Neural cell (in vitro differentiated cells): ENCODE measurements around the gene SLC25A48. TPM values are rescaled to one million over a fixed set of nuclear protein-coding genes. Genes with fewer than 3 reads are reported as not detected.

Experiments
- H2AFZ ChIP-seq: fragments of 200-600, 300-800 bp; sonication (generic), shearing (Covaris generic); 2 replicates; pipeline ENCODE4 v1.6.0; 2014; ENCODE audit warnings: low read depth, mild to moderate bottlenecking, antibody characterized with exemption, low read length, moderate library complexity
- H3F3A ChIP-seq: fragments of 200-600 bp; shearing (Covaris generic); 2 replicates; pipeline ENCODE4 v1.6.1; 2016; ENCODE audit warnings: mild to moderate bottlenecking, moderate library complexity, mixed read lengths, antibody characterized with exemption, low read length; ENCODE audit not compliant: insufficient read depth, poor library complexity, severe bottlenecking
- H3K27ac ChIP-seq: fragments of 200-600, 300-800 bp; sonication (generic), shearing (Covaris generic); 2 replicates; pipeline ENCODE4 v1.5.1; 2014; ENCODE audit warnings: mild to moderate bottlenecking, low read length, moderate library complexity
- H3K27me3 ChIP-seq: fragments of 300-800, 200-600 bp; sonication (generic), shearing (Covaris generic); 2 replicates; pipeline ENCODE4 v1.6.0; 2014; ENCODE audit warnings: mild to moderate bottlenecking, low read depth, low read length, moderate library complexity; ENCODE audit not compliant: insufficient read depth
- H3K36me3 ChIP-seq: fragments of 300-800, 200-600 bp; sonication (generic), shearing (Covaris generic); 2 replicates; pipeline ENCODE4 v1.5.1; 2014; ENCODE audit warnings: mild to moderate bottlenecking, antibody characterized with exemption, low read length, moderate library complexity; ENCODE audit not compliant: insufficient read depth
- H3K4me2 ChIP-seq: fragments of 300-800, 200-600 bp; sonication (generic), shearing (Covaris generic); 2 replicates; pipeline ENCODE4 v1.6.0; 2014; ENCODE audit warnings: mild to moderate bottlenecking, low read length
- H3K4me3 ChIP-seq: fragments of 300-800, 200-600 bp; sonication (generic), shearing (Covaris generic); 2 replicates; pipeline ENCODE4 v1.5.1; 2014; ENCODE audit warnings: mild to moderate bottlenecking, low read length, moderate library complexity
- H3K79me2 ChIP-seq: fragments of 200-600 bp; shearing (Covaris generic); replicated peaks from 2 replicates; pipeline ENCODE4 v1.6.0; 2014; ENCODE audit warnings: mild to moderate bottlenecking, low read length, moderate library complexity; ENCODE audit not compliant: insufficient read depth
- H3K9ac ChIP-seq: fragments of 300-800, 200-600 bp; sonication (generic), shearing (Covaris generic); 2 replicates; pipeline ENCODE4 v1.6.1; 2016; ENCODE audit warnings: mild to moderate bottlenecking, low read length, mixed read lengths
- H3K9me2 ChIP-seq: fragments of 200-600 bp; shearing (Covaris generic); 2 replicates; pipeline ENCODE4 v1.6.1; 2016; ENCODE audit warnings: mild to moderate bottlenecking, low read length, mixed read lengths; ENCODE audit not compliant: insufficient read depth
- H3K9me3 ChIP-seq: fragments of 200-600, 300-800 bp; sonication (generic), shearing (Covaris generic); 2 replicates; pipeline ENCODE4 v1.6.1; 2016; ENCODE audit warnings: mild to moderate bottlenecking, mixed run types, low read length, moderate library complexity, mixed read lengths
- H4K20me1 ChIP-seq: fragments of 200-600 bp; shearing (Covaris generic); 2 replicates; pipeline ENCODE4 v1.6.1; 2016; ENCODE audit warnings: mild to moderate bottlenecking, mixed run types; ENCODE audit not compliant: insufficient read depth
- CTCF ChIP-seq: fragments of 450-650 bp; IDR thresholded peaks from 2 replicates; pipeline ENCODE4 v1.5.1; 2014; ENCODE audit warnings: antibody characterized with exemption, mild to moderate bottlenecking, moderate library complexity; ENCODE audit not compliant: poor library complexity, severe bottlenecking
- EP300 ChIP-seq: fragments of 450-650 bp; conservative IDR thresholded peaks from 2 replicates; pipeline ENCODE4 v1.6.1; 2014; ENCODE audit warnings: antibody characterized with exemption, mild to moderate bottlenecking, moderate library complexity; ENCODE audit not compliant: poor library complexity, severe bottlenecking
- EZH2 ChIP-seq: fragments of 200-600, 300-800 bp; shearing (Covaris generic), sonication (generic); IDR thresholded peaks from 2 replicates; pipeline ENCODE4 v1.6.1; 2014; ENCODE audit warnings: antibody characterized with exemption, low read length, borderline replicate concordance, mild to moderate bottlenecking; ENCODE audit not compliant: insufficient read depth, poor library complexity, severe bottlenecking
- MXI1 ChIP-seq: fragments of 450-650 bp; conservative IDR thresholded peaks from 2 replicates; pipeline ENCODE4 v1.6.1; 2014; ENCODE audit warnings: antibody characterized with exemption, mild to moderate bottlenecking; ENCODE audit not compliant: poor library complexity, severe bottlenecking
- POLR2AphosphoS5 ChIP-seq: IDR thresholded peaks from 2 replicates; pipeline ENCODE4 v1.6.1; 2012
- RAD21 ChIP-seq: fragments of 450-650 bp; conservative IDR thresholded peaks from 2 replicates; pipeline ENCODE4 v1.6.1; 2014; ENCODE audit warnings: antibody characterized with exemption, mild to moderate bottlenecking, moderate library complexity
- SMC3 ChIP-seq: fragments of 450-650 bp; conservative IDR thresholded peaks from 2 replicates; pipeline ENCODE4 v1.6.1; 2014; ENCODE audit warnings: antibody characterized with exemption, mild to moderate bottlenecking, moderate library complexity; ENCODE audit not compliant: poor library complexity
- TAF1 ChIP-seq: IDR thresholded peaks from 2 replicates; pipeline ENCODE4 v1.6.1; 2012; ENCODE audit warnings: low read depth
- polyA plus RNA-seq: library from polyadenylated mRNA; depleted of rRNA; stranded (reverse); fragments of >200 nt; gene quantifications from 2 replicates; pipeline ENCODE4 v1.2.3, GENCODE V29; 2014
- TF ChIP-seq, protein P1 (sequence below): IDR thresholded peaks from 2 replicates; pipeline ENCODE4 v1.6.1; 2012; ENCODE audit warnings: borderline replicate concordance

SLC25A48 gene
- polyA plus RNA-seq, 1 donor from 2014 or later = 1.0 TPM

GRCh38 chr5:135874461-135874860, 40.0 kb downstream of the SLC25A48 start:
- H3K9ac ChIP-seq = no peak overlapping the region
- H3K79me2 ChIP-seq = no peaks in the 10 kb centered on the region
- no peaks in the 10 kb centered on the region for H3F3A ChIP-seq
- H3K4me3 ChIP-seq = no peak overlapping the region
- no peaks in the 10 kb centered on the region for H4K20me1 ChIP-seq
- H3K9me3 ChIP-seq = no peaks in the 10 kb centered on the region
- H3K36me3 ChIP-seq = no peaks in the 10 kb centered on the region
- no peak overlapping the region for H3K4me2 ChIP-seq
- TF ChIP-seq TAF1 = no peak
- no peak for TF ChIP-seq SMC3
- no peak for TF ChIP-seq POLR2AphosphoS5
- no peak for TF ChIP-seq MXI1
- TF ChIP-seq, protein P1, sequence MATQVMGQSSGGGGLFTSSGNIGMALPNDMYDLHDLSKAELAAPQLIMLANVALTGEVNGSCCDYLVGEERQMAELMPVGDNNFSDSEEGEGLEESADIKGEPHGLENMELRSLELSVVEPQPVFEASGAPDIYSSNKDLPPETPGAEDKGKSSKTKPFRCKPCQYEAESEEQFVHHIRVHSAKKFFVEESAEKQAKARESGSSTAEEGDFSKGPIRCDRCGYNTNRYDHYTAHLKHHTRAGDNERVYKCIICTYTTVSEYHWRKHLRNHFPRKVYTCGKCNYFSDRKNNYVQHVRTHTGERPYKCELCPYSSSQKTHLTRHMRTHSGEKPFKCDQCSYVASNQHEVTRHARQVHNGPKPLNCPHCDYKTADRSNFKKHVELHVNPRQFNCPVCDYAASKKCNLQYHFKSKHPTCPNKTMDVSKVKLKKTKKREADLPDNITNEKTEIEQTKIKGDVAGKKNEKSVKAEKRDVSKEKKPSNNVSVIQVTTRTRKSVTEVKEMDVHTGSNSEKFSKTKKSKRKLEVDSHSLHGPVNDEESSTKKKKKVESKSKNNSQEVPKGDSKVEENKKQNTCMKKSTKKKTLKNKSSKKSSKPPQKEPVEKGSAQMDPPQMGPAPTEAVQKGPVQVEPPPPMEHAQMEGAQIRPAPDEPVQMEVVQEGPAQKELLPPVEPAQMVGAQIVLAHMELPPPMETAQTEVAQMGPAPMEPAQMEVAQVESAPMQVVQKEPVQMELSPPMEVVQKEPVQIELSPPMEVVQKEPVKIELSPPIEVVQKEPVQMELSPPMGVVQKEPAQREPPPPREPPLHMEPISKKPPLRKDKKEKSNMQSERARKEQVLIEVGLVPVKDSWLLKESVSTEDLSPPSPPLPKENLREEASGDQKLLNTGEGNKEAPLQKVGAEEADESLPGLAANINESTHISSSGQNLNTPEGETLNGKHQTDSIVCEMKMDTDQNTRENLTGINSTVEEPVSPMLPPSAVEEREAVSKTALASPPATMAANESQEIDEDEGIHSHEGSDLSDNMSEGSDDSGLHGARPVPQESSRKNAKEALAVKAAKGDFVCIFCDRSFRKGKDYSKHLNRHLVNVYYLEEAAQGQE = no peak
- no peak for TF ChIP-seq EZH2
- no peak for TF ChIP-seq RAD21
- no peak for TF ChIP-seq EP300
- no peak for TF ChIP-seq CTCF
- H3K27ac ChIP-seq = no peak overlapping the region
- no peaks in the 10 kb centered on the region for H3K27me3 ChIP-seq
- H2AFZ ChIP-seq = no peak overlapping the region
- no peaks in the 10 kb centered on the region for H3K9me2 ChIP-seq

DNA sequence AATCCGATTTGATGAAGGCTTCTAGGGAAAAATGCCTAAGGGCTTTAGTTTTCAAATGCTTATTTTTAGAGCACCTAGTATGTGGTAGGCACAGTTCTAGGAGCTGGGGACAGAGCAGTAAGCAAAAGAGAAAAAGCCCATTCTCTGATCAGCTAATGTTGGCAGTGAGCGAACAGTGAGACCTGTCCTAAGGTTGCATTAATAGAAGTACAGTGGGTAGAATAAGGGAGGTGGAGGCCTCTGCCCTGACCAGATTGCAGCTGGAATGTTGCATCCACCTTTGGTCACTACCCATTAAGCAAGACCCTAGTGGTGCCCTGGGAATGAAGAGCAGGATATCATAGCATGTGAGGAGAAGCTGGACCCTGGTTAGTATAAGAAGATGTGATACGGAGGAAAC, 41.1 kb downstream of the SLC25A48 start:
- Histone ChIP-seq H2AFZ (no peak overlapping the region), H3K4me2 (no peak overlapping the region), H4K20me1 (no peaks in the 10 kb centered on the region), H3K36me3 (no peaks in the 10 kb centered on the region), H3K9ac (no peak overlapping the region), H3K27me3 (no peaks in the 10 kb centered on the region), H3K79me2 (no peaks in the 10 kb centered on the region), H3F3A (no peaks in the 10 kb centered on the region), H3K4me3 (no peak overlapping the region), H3K9me2 (no peaks in the 10 kb centered on the region), H3K9me3 (no peaks in the 10 kb centered on the region), H3K27ac (no peak overlapping the region)
- TF ChIP-seq, protein P1 = no peak
- TF ChIP-seq MXI1 (no peak), RAD21 (no peak), POLR2AphosphoS5 (no peak), CTCF (no peak), EZH2 (no peak), TAF1 (no peak), SMC3 (no peak), EP300 (no peak)
